B cell (primary cell): Measurements from ENCODE around the gene HSPB7.

Source experiments
- CTCF ChIP-seq: fragments of 200-600 bp; IDR thresholded peaks from one replicate; pipeline ENCODE4 v1.8.0; 2022; ENCODE audit warnings: antibody characterized with exemption, mild to moderate bottlenecking
- EZH2 ChIP-seq: IDR thresholded peaks from 2 replicates; pipeline ENCODE4 v1.6.1; 2012; ENCODE audit warnings: borderline replicate concordance, low read depth, mild to moderate bottlenecking, moderate library complexity, low read length; ENCODE audit not compliant: insufficient read depth, poor library complexity, severe bottlenecking

DNA sequence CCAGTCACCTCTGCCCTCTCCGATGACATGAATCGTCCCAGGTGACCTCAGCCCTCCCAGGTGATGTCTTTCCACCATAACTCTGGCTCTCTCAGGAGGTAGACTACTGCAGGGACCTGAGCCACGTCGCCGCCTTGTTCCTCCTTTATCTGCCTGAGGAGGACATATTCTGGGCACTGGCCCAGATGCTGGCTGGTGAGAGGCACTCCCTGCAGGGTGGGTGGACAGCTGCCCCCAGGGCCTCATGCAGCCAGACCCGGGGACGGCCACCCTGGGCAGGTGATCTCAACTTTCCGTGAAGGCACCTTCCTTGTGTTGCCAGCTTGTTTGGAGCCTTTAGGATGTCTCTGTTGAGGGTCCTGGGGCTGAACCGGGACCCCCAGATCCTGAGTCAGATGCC lies 28.1 kb downstream of the HSPB7 start:
- TF ChIP-seq CTCF (no peak), EZH2 (no peak)
